Breast epithelium (tissue), 3 donors: Measurements from ENCODE around the gene MAP3K14.

ENCODE experiments used
- POLR2A ChIP-seq: fragments of 450-650 bp; IDR thresholded peaks from one replicate; pipeline ENCODE4 v1.6.1; 2016; ENCODE audit warnings: antibody characterized with exemption, mild to moderate bottlenecking, moderate library complexity
- POLR2AphosphoS5 ChIP-seq, 3 donors: sonication (generic); formaldehyde crosslinking; IDR thresholded peaks; one replicate each; pipeline ENCODE4 v1.6.1; 2017; ENCODE audit warnings: antibody characterized with exemption in 3 of 3
- TF ChIP-seq, protein P1 (sequence below), 3 donors: fragments of 450-650 bp; IDR thresholded peaks; one replicate each; pipeline ENCODE4 v1.5.1; 2016 to 2017; ENCODE audit warnings: antibody characterized with exemption in 3 of 3, mild to moderate bottlenecking in 3 of 3, moderate library complexity in 3 of 3

DNA sequence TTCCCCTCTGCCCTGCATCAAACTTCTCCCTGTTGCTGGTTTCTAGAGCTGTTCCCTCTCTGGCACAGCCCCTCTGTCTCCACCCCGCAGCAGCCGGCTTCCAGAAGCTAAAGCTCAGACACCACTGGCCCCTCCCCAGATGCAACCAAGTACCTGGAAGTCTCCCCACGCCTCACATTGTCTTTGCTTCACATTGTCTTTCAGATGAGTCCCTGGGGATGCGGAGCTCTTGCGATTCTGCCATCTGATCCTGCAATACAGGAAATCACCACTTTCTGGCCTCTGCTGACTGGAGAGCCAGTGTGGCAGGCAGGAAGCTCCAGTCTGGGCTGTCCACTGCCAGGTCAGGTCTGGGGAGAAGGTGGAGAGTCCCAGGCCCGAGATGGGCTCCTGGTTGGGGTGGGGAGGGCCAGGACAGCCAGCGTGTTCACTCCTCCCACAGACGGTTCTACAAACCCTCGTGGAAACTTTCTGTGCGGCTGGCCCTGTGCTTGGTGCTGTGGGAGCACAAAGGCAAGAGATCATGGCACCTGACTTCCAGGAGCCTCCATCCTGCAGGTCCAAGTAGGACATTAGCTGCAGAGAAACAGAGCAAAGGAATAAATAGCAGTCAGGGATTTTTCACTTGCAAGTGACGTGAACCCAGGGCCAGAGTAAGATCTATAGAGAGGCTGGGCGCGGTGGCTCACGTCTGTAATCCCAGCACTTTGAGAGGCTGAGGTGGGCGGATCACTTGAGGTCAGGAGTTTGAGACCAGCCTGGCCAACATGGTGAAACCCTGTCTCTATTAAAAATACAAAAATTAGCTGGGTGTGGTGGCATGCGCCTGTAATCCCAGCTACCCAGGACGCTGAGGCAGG lies 47.9 kb upstream of the MAP3K14 start:
- TF ChIP-seq, protein P1, sequence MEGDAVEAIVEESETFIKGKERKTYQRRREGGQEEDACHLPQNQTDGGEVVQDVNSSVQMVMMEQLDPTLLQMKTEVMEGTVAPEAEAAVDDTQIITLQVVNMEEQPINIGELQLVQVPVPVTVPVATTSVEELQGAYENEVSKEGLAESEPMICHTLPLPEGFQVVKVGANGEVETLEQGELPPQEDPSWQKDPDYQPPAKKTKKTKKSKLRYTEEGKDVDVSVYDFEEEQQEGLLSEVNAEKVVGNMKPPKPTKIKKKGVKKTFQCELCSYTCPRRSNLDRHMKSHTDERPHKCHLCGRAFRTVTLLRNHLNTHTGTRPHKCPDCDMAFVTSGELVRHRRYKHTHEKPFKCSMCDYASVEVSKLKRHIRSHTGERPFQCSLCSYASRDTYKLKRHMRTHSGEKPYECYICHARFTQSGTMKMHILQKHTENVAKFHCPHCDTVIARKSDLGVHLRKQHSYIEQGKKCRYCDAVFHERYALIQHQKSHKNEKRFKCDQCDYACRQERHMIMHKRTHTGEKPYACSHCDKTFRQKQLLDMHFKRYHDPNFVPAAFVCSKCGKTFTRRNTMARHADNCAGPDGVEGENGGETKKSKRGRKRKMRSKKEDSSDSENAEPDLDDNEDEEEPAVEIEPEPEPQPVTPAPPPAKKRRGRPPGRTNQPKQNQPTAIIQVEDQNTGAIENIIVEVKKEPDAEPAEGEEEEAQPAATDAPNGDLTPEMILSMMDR (IDR thresholded peaks at IDR 0.05): no peak
- TF ChIP-seq POLR2A (no peak), POLR2AphosphoS5 (IDR thresholded peaks at IDR 0.05) (no peak)
